NCI-H2196 (cell line): ENCODE measurements around the gene POLR2C.
A peak's percentile ranks its signal among the peaks of the same experiment; 100 is the strongest.

Experiments used
- DNase-seq: peaks from one replicate; lab custom pipeline; 2025; ENCODE audit not compliant: unreplicated experiment; lab: John Stamatoyannopoulos, UW

POLR2C gene

GRCh38 chr16:57500578-57501111 lies 38.2 kb downstream of the POLR2C start:
- DNase-seq = no peak

- DNase-seq = no peak
Measured at GRCh38 chr16:57501492-57501891, 39.0 kb downstream of the POLR2C start.

GRCh38 chr16:57502048-57502775 lies 39.7 kb downstream of the POLR2C start:
- no peak for DNase-seq

- peak; percentile 9 for DNase-seq
Measured at GRCh38 chr16:57503366-57503765, 40.9 kb downstream of the POLR2C start.

GRCh38 chr16:57504001-57504400 lies 41.5 kb downstream of the POLR2C start:
- DNase-seq = no peak

GRCh38 chr16:57504491-57504890 lies 42.0 kb downstream of the POLR2C start:
- DNase-seq = no peak

- no peak for DNase-seq
Measured at GRCh38 chr16:57505169-57505568, 42.7 kb downstream of the POLR2C start.

GRCh38 chr16:57507136-57508034 lies 44.9 kb downstream of the POLR2C start:
- no peak for DNase-seq

GRCh38 chr16:57508035-57508425 lies 45.6 kb downstream of the POLR2C start:
- DNase-seq = no peak

- no peak for DNase-seq
Measured at GRCh38 chr16:57509231-57509923, 46.9 kb downstream of the POLR2C start.

- no peak for DNase-seq
Measured at GRCh38 chr16:57510016-57510871, 47.8 kb downstream of the POLR2C start.

- no peak for DNase-seq
Measured at GRCh38 chr16:57512296-57513001, 50.0 kb downstream of the POLR2C start.

GRCh38 chr16:57513371-57514102 lies 51.1 kb downstream of the POLR2C start:
- DNase-seq = no peak

GRCh38 chr16:57514371-57514770 lies 51.9 kb downstream of the POLR2C start:
- no peak for DNase-seq

- DNase-seq = no peak
Measured at GRCh38 chr16:57514791-57515600, 52.5 kb downstream of the POLR2C start.

- DNase-seq = no peak
Measured at GRCh38 chr16:57516176-57516725, 53.8 kb downstream of the POLR2C start.

GRCh38 chr16:57516773-57517172 lies 54.3 kb downstream of the POLR2C start:
- DNase-seq = no peak
